H1 (cell line): ENCODE measurements around the gene SMPX. TPM values are rescaled to one million over a fixed set of nuclear protein-coding genes. Genes with fewer than 3 reads are reported as not detected.

ENCODE experiments used
- CTCF ChIA-PET: fragments of 300-600 bp; sonication (Branson Sonifier 250); formaldehyde crosslinking; loops from one replicate; lab custom pipeline; 2021; ENCODE audit not compliant: partially characterized antibody; lab: Charles Lee
- POLR2A ChIA-PET: fragments of 300-600 bp; sonication (Branson Sonifier 250); formaldehyde crosslinking; loops from one replicate; lab custom pipeline; 2021; ENCODE audit warnings: inconsistent platforms; ENCODE audit not compliant: partially characterized antibody; lab: Charles Lee
- DNase-seq, 2 experiments: peaks; one replicate each; pipeline versions ENCODE4 v3.0.0 to v3.0.0-alpha.2; 2010 to 2022; ENCODE audit warnings: low spot score in 2 of 2, low read depth in 1 of 2, mixed read lengths in 1 of 2
- FAIRE-seq: peaks from 2 replicates; lab custom pipeline; 2011; peaks lifted over from hg19 to GRCh38; lab: Jason Lieb, UNC
- H2AFZ ChIP-seq: 2 replicates; pipeline ENCODE4 v1.8.1; 2012; ENCODE audit warnings: low read length, inconsistent platforms
- H2AK5ac ChIP-seq: 2 replicates; pipeline ENCODE4 v1.6.1; 2013; ENCODE audit warnings: low read depth, low read length
- H2BK120ac ChIP-seq: replicated peaks from 2 replicates; pipeline ENCODE3; 2013; ENCODE audit warnings: low read depth, low read length, inconsistent platforms
- H2BK12ac ChIP-seq: 2 replicates; pipeline ENCODE4 v1.6.1; 2013; ENCODE audit warnings: low read depth, low read length
- H2BK15ac ChIP-seq: 2 replicates; pipeline ENCODE4 v1.6.1; 2013; ENCODE audit warnings: low read length
- H2BK20ac ChIP-seq: 2 replicates; pipeline ENCODE4 v1.6.1; 2013; ENCODE audit warnings: low read length
- H2BK5ac ChIP-seq: 2 replicates; pipeline ENCODE4 v1.6.1; 2013; ENCODE audit warnings: low read depth, low read length
- H3K14ac ChIP-seq: 2 replicates; pipeline ENCODE4 v1.6.1; 2013; ENCODE audit warnings: inconsistent platforms; ENCODE audit not compliant: insufficient read length
- H3K18ac ChIP-seq: 2 replicates; pipeline ENCODE4 v1.6.1; 2013; ENCODE audit warnings: low read length; ENCODE audit errors: extremely low read depth
- H3K23ac ChIP-seq: 2 replicates; pipeline ENCODE4 v1.6.1; 2013; ENCODE audit warnings: inconsistent platforms; ENCODE audit not compliant: insufficient read length
- H3K23me2 ChIP-seq: 2 replicates; pipeline ENCODE4 v1.6.1; 2013; ENCODE audit warnings: low read depth, low read length
- H3K27ac ChIP-seq: 2 replicates; pipeline ENCODE4 v1.6.1; 2011; ENCODE audit warnings: low read depth, low read length, inconsistent platforms
- H3K27me3 ChIP-seq, 4 experiments: replicated peaks in 1 of 4; 1 replicate in 1 of 4; 2 replicates in 3 of 4; pipeline versions ENCODE4 v1.6.1 to v1.8.1; 2011 to 2013; ENCODE audit warnings: low read length in 3 of 4, mild to moderate bottlenecking in 3 of 4, inconsistent platforms in 2 of 4, mixed read lengths in 2 of 4, moderate library complexity in 1 of 4; ENCODE audit not compliant: control insufficient read depth in 3 of 4, insufficient read depth in 3 of 4; ENCODE audit errors: extremely low read depth in 1 of 4
- H3K36me3 ChIP-seq, 4 experiments: 2 replicates each; pipeline versions ENCODE4 v1.6.1 to v1.8.1; 2011 to 2013; ENCODE audit warnings: mild to moderate bottlenecking in 4 of 4, low read length in 3 of 4, moderate library complexity in 2 of 4, control low read depth in 1 of 4, inconsistent platforms in 1 of 4; ENCODE audit not compliant: insufficient read depth in 4 of 4, control insufficient read depth in 2 of 4
- H3K4ac ChIP-seq: replicated peaks from 2 replicates; pipeline ENCODE3; 2013; ENCODE audit warnings: low read length, low read depth, mixed read lengths, inconsistent platforms; ENCODE audit not compliant: insufficient read length
- H3K4me1 ChIP-seq, 4 experiments: replicated peaks in 1 of 4; 1 replicate in 1 of 4; 2 replicates in 3 of 4; pipeline versions ENCODE4 v1.6.1 to v1.8.1; 2011 to 2013; ENCODE audit warnings: low read length in 3 of 4, inconsistent platforms in 2 of 4, mixed read lengths in 1 of 4; ENCODE audit not compliant: insufficient read depth in 4 of 4, control insufficient read depth in 3 of 4
- H3K4me2 ChIP-seq, 2 experiments: 2 replicates each; pipeline versions ENCODE4 v1.6.1 to v1.8.1; 2011 to 2013; ENCODE audit warnings: low read depth in 2 of 2, low read length in 2 of 2, control low read depth in 1 of 2, inconsistent platforms in 1 of 2, mild to moderate bottlenecking in 1 of 2; ENCODE audit not compliant: insufficient read depth in 1 of 2
- H3K4me3 ChIP-seq, 4 experiments: fragments of 200-600, 300-600 bp in 1 of 4; sonication (generic), shearing (Covaris generic), sonication (Bioruptor Twin) in 1 of 4; 2 replicates each; pipeline versions ENCODE4 v1.5.1 to v1.8.1; 2011 to 2016; ENCODE audit warnings: low read length in 4 of 4, low read depth in 3 of 4, control low read depth in 2 of 4, inconsistent platforms in 2 of 4, mild to moderate bottlenecking in 2 of 4, mixed read lengths in 1 of 4, moderate library complexity in 1 of 4; ENCODE audit not compliant: insufficient read depth in 2 of 4; ENCODE audit errors: extremely low read depth in 1 of 4
- H3K56ac ChIP-seq: replicated peaks from 2 replicates; pipeline ENCODE3; 2013; ENCODE audit warnings: low read depth, mild to moderate bottlenecking, mixed read lengths, low read length, inconsistent platforms; ENCODE audit not compliant: insufficient read length
- H3K79me1 ChIP-seq: 2 replicates; pipeline ENCODE4 v1.6.1; 2013; ENCODE audit warnings: low read depth, low read length, control low read depth
- H3K79me2 ChIP-seq, 2 experiments: 2 replicates each; pipeline versions ENCODE4 v1.6.1 to v1.8.1; 2012 to 2013; ENCODE audit warnings: low read length in 2 of 2, mild to moderate bottlenecking in 2 of 2, inconsistent platforms in 1 of 2; ENCODE audit not compliant: insufficient read depth in 2 of 2, control insufficient read depth in 1 of 2
- H3K9ac ChIP-seq, 4 experiments: replicated peaks in 1 of 4; 1 replicate in 1 of 4; 2 replicates in 3 of 4; pipeline versions ENCODE4 v1.6.1 to v1.8.1; 2011 to 2013; ENCODE audit warnings: low read depth in 3 of 4, low read length in 3 of 4, control low read depth in 2 of 4, mild to moderate bottlenecking in 2 of 4, moderate library complexity in 2 of 4, inconsistent platforms in 1 of 4; ENCODE audit errors: extremely low read depth in 1 of 4
- H3K9me3 ChIP-seq, 2 experiments: 2 replicates each; pipeline versions ENCODE4 v1.6.1 to v1.8.1; 2012 to 2013; ENCODE audit warnings: mild to moderate bottlenecking in 2 of 2, moderate library complexity in 2 of 2, control low read depth in 1 of 2, inconsistent platforms in 1 of 2, low read depth in 1 of 2, low read length in 1 of 2, mixed read lengths in 1 of 2; ENCODE audit not compliant: insufficient read depth in 2 of 2
- H4K20me1 ChIP-seq, 2 experiments: replicated peaks in 1 of 2; 2 replicates each; pipeline versions ENCODE3 to v1.8.1; 2011 to 2013; ENCODE audit warnings: inconsistent platforms in 2 of 2, low read length in 2 of 2, mild to moderate bottlenecking in 1 of 2; ENCODE audit not compliant: insufficient read depth in 2 of 2, control insufficient read depth in 1 of 2
- H4K5ac ChIP-seq: 2 replicates; pipeline ENCODE4 v1.6.1; 2013; ENCODE audit warnings: low read length, low read depth, mixed read lengths, inconsistent platforms; ENCODE audit not compliant: insufficient read length
- H4K8ac ChIP-seq: 2 replicates; pipeline ENCODE4 v1.8.0; 2013; ENCODE audit warnings: mild to moderate bottlenecking, moderate library complexity, low read length, inconsistent platforms; ENCODE audit not compliant: insufficient read depth; ENCODE audit errors: extremely low read depth
- H4K91ac ChIP-seq: replicated peaks from 2 replicates; pipeline ENCODE3; 2013; ENCODE audit warnings: low read length, mixed read lengths, inconsistent platforms; ENCODE audit not compliant: insufficient read length
- CTCF ChIP-seq, 3 experiments: IDR thresholded peaks; 1 replicate in 2 of 3; 2 replicates in 1 of 3; pipeline versions ENCODE4 v1.5.1 to v1.6.1; 2011; ENCODE audit warnings: low read length in 3 of 3, mild to moderate bottlenecking in 3 of 3, inconsistent platforms in 2 of 3, low read depth in 1 of 3, moderate library complexity in 1 of 3; ENCODE audit not compliant: insufficient read depth in 1 of 3; ENCODE audit errors: control extremely low read depth in 1 of 3
- EP300 ChIP-seq, 2 experiments: IDR thresholded peaks; 1 replicate in 1 of 2; 2 replicates in 1 of 2; pipeline ENCODE4 v1.6.1; 2011 to 2012; ENCODE audit warnings: low read depth in 2 of 2, low read length in 2 of 2, mild to moderate bottlenecking in 2 of 2, borderline replicate concordance in 1 of 2, inconsistent platforms in 1 of 2, moderate library complexity in 1 of 2
- GABPA ChIP-seq: IDR thresholded peaks from 2 replicates; pipeline ENCODE4 v1.6.1; 2011; ENCODE audit warnings: mild to moderate bottlenecking, low read length, moderate library complexity, borderline replicate concordance; ENCODE audit not compliant: insufficient read depth
- HDAC2 ChIP-seq, 2 experiments: fragments of 300-600 bp in 1 of 2; sonication (generic) in 1 of 2; IDR thresholded peaks; 2 replicates each; pipeline ENCODE4 v1.6.1; 2011 to 2012; ENCODE audit warnings: low read depth in 2 of 2, low read length in 2 of 2, mild to moderate bottlenecking in 2 of 2, moderate library complexity in 2 of 2, borderline replicate concordance in 1 of 2, inconsistent platforms in 1 of 2
- JUND ChIP-seq: IDR thresholded peaks from 2 replicates; pipeline ENCODE4 v1.6.1; 2011; ENCODE audit warnings: mild to moderate bottlenecking, improper control_type of control experiment, low read length
- KDM5A ChIP-seq: fragments of 200-600 bp; IDR thresholded peaks from 2 replicates; pipeline ENCODE4 v1.7.1; 2012; ENCODE audit warnings: mild to moderate bottlenecking, low read length, inconsistent platforms, mixed read lengths
- MAX ChIP-seq: IDR thresholded peaks from 2 replicates; pipeline ENCODE4 v1.6.1; 2012; ENCODE audit warnings: inconsistent platforms
- NANOG ChIP-seq: IDR thresholded peaks from 2 replicates; pipeline ENCODE4 v1.6.1; 2011; ENCODE audit warnings: low read length, low read depth, mild to moderate bottlenecking, inconsistent platforms; ENCODE audit not compliant: insufficient read depth, poor library complexity, severe bottlenecking
- RNF2 ChIP-seq: fragments of 200-900, 300-1000 bp; sonication (generic); IDR thresholded peaks from 2 replicates; pipeline ENCODE4 v1.7.1; 2016; ENCODE audit warnings: borderline replicate concordance, low read depth, mild to moderate bottlenecking, antibody characterized with exemption, low read length; ENCODE audit not compliant: poor library complexity, severe bottlenecking; ENCODE audit errors: missing control alignments
- SRF ChIP-seq: IDR thresholded peaks from 2 replicates; pipeline ENCODE4 v1.6.1; 2011; ENCODE audit warnings: mild to moderate bottlenecking, low read depth, low read length, moderate library complexity
- WGBS, 2 experiments: shearing (Covaris generic) in 1 of 2; methylation state at CpG; one replicate each; pipeline versions ENCODE4 v1.1.6 to v1.1.7; 2013 to 2015; ENCODE audit warnings: low lambda C conversion rate in 2 of 2, mixed read lengths in 2 of 2, inconsistent platforms in 1 of 2, low coverage in 1 of 2, missing lambda C conversion rate in 1 of 2; ENCODE audit not compliant: insufficient replicate concordance in 2 of 2, insufficient coverage in 1 of 2, insufficient read length in 1 of 2; ENCODE audit errors: extremely low coverage in 1 of 2, missing lambda C conversion rate in 1 of 2; 5-methylcytosine and 5-hydroxymethylcytosine counted together
- polyA plus RNA-seq, 7 experiments: library from polyadenylated mRNA; depleted of rRNA in 3 of 7; stranded (reverse) in 5 of 7; unstranded in 2 of 7; fragments of >200 nt in 5 of 7; fragments of 200-250 nt in 2 of 7; gene quantifications; 1 replicate in 5 of 7; 2 replicates in 1 of 7; 4 replicates in 1 of 7; pipeline versions ENCODE4 v1.2.1 to v1.2.3, GENCODE V29; 2011 to 2013; ENCODE audit warnings: missing spikeins in 2 of 7, mixed read lengths in 2 of 7
- total RNA-seq: library from RNA; stranded (reverse); fragmentation: NEBNext Ultra II Directional; extraction: Animal tissue kit (Norgen Biotek cat#: 25700); gene quantifications from 2 replicates; pipeline ENCODE4 v1.2.1, GENCODE V29; 2021

SMPX gene
- total and polyA plus RNA-seq, 2 of the 8 experiments (the other 6 are each of a cell fraction or from before 2014, with no cell fraction given) = not detected

GRCh38 chrX:21705225-21705624, 52.7 kb downstream of the SMPX start:
- no peak overlapping the region for H2BK120ac ChIP-seq
- no peaks in the 10 kb centered on the region for H4K20me1 ChIP-seq
- ChIA-PET POLR2A (no interaction called here), CTCF (no interaction called here)
- FAIRE-seq = no peak
- no peak overlapping the region for H2AK5ac ChIP-seq
- H3K4me1 ChIP-seq = no peaks in the 10 kb centered on the region
- H4K5ac ChIP-seq = no peak overlapping the region
- H4K8ac ChIP-seq = no peak overlapping the region
- no peak overlapping the region for H3K4ac ChIP-seq
- H2BK20ac ChIP-seq = no peak overlapping the region
- no peaks in the 10 kb centered on the region for H3K9me3 ChIP-seq
- no peaks in the 10 kb centered on the region for H3K36me3 ChIP-seq
- DNase-seq = no peak
- H3K4me3 ChIP-seq = no peak overlapping the region
- H3K4me2 ChIP-seq = no peak overlapping the region
- no peak overlapping the region for H4K91ac ChIP-seq
- H2BK12ac ChIP-seq = no peak overlapping the region
- no peak overlapping the region for H3K14ac ChIP-seq
- H2BK15ac ChIP-seq = no peak overlapping the region
- H3K79me1 ChIP-seq = no peaks in the 10 kb centered on the region
- H2AFZ ChIP-seq = no peak overlapping the region
- H3K27me3 ChIP-seq = no peaks in the 10 kb centered on the region
- H3K79me2 ChIP-seq = no peaks in the 10 kb centered on the region
- H3K23ac ChIP-seq = no peak overlapping the region
- no peak overlapping the region for H2BK5ac ChIP-seq
- H3K9ac ChIP-seq = no peak overlapping the region
- H3K56ac ChIP-seq = no peak overlapping the region
- no peaks in the 10 kb centered on the region for H3K23me2 ChIP-seq
- H3K27ac ChIP-seq = no peak overlapping the region
- 95% methylated on average over 2 of the region's 4 CpGs; no CpG with 5 or more reads in 1 of the 2 experiments for WGBS, 2 experiments
- H3K18ac ChIP-seq = no peak overlapping the region
- TF ChIP-seq RNF2 = no peak
- TF ChIP-seq SRF = no peak
- TF ChIP-seq GABPA = no peak
- TF ChIP-seq NANOG = no peak
- TF ChIP-seq MAX = no peak
- TF ChIP-seq KDM5A = no peak
- TF ChIP-seq EP300 (IDR thresholded peaks at IDR 0.05; ENCODE audit: borderline replicate concordance in 1 of 2, low read depth in 2 of 2, low read length in 2 of 2) = no peak
- TF ChIP-seq JUND = no peak
- TF ChIP-seq HDAC2 (IDR thresholded peaks at IDR 0.05; ENCODE audit: borderline replicate concordance in 1 of 2, low read depth in 2 of 2, low read length in 2 of 2) = no peak
- no peak for TF ChIP-seq CTCF (IDR thresholded peaks at IDR 0.05; ENCODE audit: control extremely low read depth in 1 of 3, insufficient read depth in 1 of 3, low read depth in 1 of 3, low read length in 3 of 3)
